HL-60 (cell line): ENCODE results near the gene PCSK1.

ENCODE experiments used
- GABPA ChIP-seq: IDR thresholded peaks from 2 replicates; pipeline ENCODE4 v1.6.1; 2012; ENCODE audit warnings: low read depth
- POLR2AphosphoS5 ChIP-seq: IDR thresholded peaks from 2 replicates; pipeline ENCODE4 v1.6.1; 2012; ENCODE audit warnings: low read depth
- REST ChIP-seq: IDR thresholded peaks from 2 replicates; pipeline ENCODE4 v1.6.1; 2012; ENCODE audit warnings: low read depth; ENCODE audit not compliant: insufficient replicate concordance
- TF ChIP-seq, protein P1 (sequence below): IDR thresholded peaks from one replicate; pipeline ENCODE4 v1.5.1; 2011; ENCODE audit warnings: low read length, control low read depth, inconsistent platforms; ENCODE audit not compliant: insufficient read depth

- TF ChIP-seq, protein P1, sequence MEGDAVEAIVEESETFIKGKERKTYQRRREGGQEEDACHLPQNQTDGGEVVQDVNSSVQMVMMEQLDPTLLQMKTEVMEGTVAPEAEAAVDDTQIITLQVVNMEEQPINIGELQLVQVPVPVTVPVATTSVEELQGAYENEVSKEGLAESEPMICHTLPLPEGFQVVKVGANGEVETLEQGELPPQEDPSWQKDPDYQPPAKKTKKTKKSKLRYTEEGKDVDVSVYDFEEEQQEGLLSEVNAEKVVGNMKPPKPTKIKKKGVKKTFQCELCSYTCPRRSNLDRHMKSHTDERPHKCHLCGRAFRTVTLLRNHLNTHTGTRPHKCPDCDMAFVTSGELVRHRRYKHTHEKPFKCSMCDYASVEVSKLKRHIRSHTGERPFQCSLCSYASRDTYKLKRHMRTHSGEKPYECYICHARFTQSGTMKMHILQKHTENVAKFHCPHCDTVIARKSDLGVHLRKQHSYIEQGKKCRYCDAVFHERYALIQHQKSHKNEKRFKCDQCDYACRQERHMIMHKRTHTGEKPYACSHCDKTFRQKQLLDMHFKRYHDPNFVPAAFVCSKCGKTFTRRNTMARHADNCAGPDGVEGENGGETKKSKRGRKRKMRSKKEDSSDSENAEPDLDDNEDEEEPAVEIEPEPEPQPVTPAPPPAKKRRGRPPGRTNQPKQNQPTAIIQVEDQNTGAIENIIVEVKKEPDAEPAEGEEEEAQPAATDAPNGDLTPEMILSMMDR = no peak
- no peak for TF ChIP-seq POLR2AphosphoS5
- TF ChIP-seq GABPA = no peak
- no peak for TF ChIP-seq REST
Observed at GRCh38 chr5:96473155-96473554, 40.1 kb upstream of the PCSK1 start.
